ES-I3 (cell line): ENCODE results near the gene ALX4.

Experiments used
- H3K36me3 ChIP-seq: 2 replicates; pipeline ENCODE4 v1.6.1; 2013; ENCODE audit warnings: mild to moderate bottlenecking, low read length, control low read depth, moderate library complexity; ENCODE audit not compliant: insufficient read depth
- H3K4me1 ChIP-seq: 2 replicates; pipeline ENCODE4 v1.6.1; 2013; ENCODE audit warnings: mild to moderate bottlenecking, control low read depth, low read length; ENCODE audit not compliant: insufficient read depth
- H3K9ac ChIP-seq: 2 replicates; pipeline ENCODE4 v1.6.1; 2013; ENCODE audit warnings: low read depth, mild to moderate bottlenecking, low read length, moderate library complexity
- H3K9me3 ChIP-seq: 2 replicates; pipeline ENCODE4 v1.6.1; 2013; ENCODE audit warnings: mild to moderate bottlenecking, low read length, moderate library complexity; ENCODE audit not compliant: control insufficient read depth, insufficient read depth

The ALX4 gene

GRCh38 chr11:44228379-44228778, 81.6 kb downstream of the ALX4 start:
- Histone ChIP-seq H3K4me1 (no peaks in the 10 kb centered on the region), H3K9me3 (no peaks in the 10 kb centered on the region), H3K36me3 (no peaks in the 10 kb centered on the region; the same call in 1 of the 2 replicates), H3K9ac (no peak overlapping the region)

GRCh38 chr11:44226945-44227344, 83.0 kb downstream of the ALX4 start:
- Histone ChIP-seq H3K36me3 (no peaks in the 10 kb centered on the region; the same call in 1 of the 2 replicates), H3K9me3 (no peaks in the 10 kb centered on the region), H3K4me1 (no peaks in the 10 kb centered on the region), H3K9ac (no peak overlapping the region)

DNA sequence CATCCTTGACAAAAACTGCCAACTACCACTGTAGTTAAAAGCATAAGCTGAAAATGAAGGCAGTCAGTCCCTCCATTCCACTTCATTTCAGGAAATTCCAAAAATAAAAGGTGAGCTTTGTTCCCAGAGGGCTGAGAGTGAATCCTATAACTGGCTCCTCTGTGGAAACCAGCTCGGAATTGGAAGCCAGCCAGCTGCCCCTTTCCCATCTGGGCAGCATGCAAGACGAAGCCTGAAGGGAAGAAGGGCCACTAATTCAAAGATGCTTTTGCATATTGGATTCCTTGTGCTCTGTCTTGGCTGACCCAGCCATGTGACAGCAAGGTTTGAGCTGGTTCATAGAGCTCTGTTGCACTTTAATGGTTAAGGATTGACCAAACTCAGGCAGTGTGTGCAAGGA, 83.4 kb downstream of the ALX4 start:
- no peaks in the 10 kb centered on the region for H3K4me1 ChIP-seq
- no peak overlapping the region for H3K9ac ChIP-seq
- no peaks in the 10 kb centered on the region for H3K9me3 ChIP-seq
- no peaks in the 10 kb centered on the region; the same call in 1 of the 2 replicates for H3K36me3 ChIP-seq

DNA sequence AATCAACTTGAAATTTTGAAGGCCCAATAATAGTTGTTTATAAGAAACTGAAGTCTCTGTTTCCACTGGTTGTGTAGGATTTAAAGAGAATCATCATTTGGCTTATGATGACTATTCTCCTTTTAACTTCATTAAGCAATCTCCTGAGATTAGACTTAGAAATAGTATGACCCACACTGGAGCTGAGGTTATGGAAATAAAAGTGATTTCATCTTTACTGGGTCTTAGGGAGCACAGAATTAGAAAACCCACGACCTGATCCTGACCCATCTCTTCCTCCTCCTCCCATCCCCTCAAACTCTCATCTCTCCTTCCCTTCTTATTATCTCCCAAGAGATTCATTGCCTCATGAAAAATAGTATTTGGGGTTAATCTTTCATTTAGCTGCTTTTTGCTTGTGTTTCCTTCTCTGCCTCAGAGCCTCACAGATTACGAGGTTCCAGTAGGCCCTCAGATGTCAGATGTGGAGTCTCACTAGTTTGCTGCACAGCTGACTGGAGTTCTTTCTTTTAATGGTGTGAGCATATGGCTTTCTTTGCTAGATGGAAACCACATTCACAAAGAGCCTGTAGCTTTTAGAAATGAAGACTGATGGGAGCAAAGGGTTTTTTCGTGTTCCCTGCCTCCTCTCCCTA, 85.0 kb downstream of the ALX4 start:
- H3K9me3 ChIP-seq: no peaks in the 10 kb centered on the region
- no peaks in the 10 kb centered on the region; the same call in 1 of the 2 replicates for H3K4me1 ChIP-seq
- H3K36me3 ChIP-seq: no peaks in the 10 kb centered on the region; the same call in 1 of the 2 replicates
- H3K9ac ChIP-seq: no peak overlapping the region

- Histone ChIP-seq H3K9ac (no peak overlapping the region), H3K9me3 (no peaks in the 10 kb centered on the region), H3K36me3 (no peaks in the 10 kb centered on the region), H3K4me1 (no peaks in the 10 kb centered on the region; the same call in 1 of the 2 replicates)
These were observed 86.7 kb downstream of the ALX4 start for GRCh38 chr11:44223238-44223637.

GRCh38 chr11:44221992-44222391, 87.9 kb downstream of the ALX4 start:
- H3K36me3 ChIP-seq: no peaks in the 10 kb centered on the region
- no peaks in the 10 kb centered on the region; the same call in 1 of the 2 replicates for H3K4me1 ChIP-seq
- no peak overlapping the region for H3K9ac ChIP-seq
- H3K9me3 ChIP-seq: no peaks in the 10 kb centered on the region

DNA sequence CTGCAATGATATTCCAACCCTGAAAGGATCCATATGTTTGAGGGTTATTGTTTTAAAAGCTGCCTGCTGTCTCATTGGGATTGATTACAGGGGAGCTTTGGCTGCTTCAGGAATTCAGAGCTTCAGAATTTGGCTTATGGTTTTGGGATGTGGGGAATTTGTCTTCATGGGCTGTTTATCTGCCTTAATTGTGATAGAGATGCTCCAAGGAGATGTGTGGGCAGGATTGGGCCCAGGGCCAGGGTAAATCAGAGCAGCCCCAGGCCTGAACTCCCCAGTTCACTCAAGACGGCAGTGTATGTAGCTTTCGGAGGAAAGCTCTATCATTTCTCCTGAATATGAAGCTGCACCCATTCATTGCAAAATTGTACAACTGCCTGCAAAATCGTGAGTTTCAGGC, 88.5 kb downstream of the ALX4 start:
- Histone ChIP-seq H3K9ac (no peak overlapping the region), H3K4me1 (no peaks in the 10 kb centered on the region; the same call in 1 of the 2 replicates), H3K36me3 (no peaks in the 10 kb centered on the region), H3K9me3 (no peaks in the 10 kb centered on the region)

GRCh38 chr11:44219830-44220796, 89.8 kb downstream of the ALX4 start:
- H3K9ac ChIP-seq: no peak overlapping the region
- no peaks in the 10 kb centered on the region for H3K9me3 ChIP-seq
- H3K4me1 ChIP-seq: no peaks in the 10 kb centered on the region; the same call in 1 of the 2 replicates
- no peaks in the 10 kb centered on the region for H3K36me3 ChIP-seq

DNA sequence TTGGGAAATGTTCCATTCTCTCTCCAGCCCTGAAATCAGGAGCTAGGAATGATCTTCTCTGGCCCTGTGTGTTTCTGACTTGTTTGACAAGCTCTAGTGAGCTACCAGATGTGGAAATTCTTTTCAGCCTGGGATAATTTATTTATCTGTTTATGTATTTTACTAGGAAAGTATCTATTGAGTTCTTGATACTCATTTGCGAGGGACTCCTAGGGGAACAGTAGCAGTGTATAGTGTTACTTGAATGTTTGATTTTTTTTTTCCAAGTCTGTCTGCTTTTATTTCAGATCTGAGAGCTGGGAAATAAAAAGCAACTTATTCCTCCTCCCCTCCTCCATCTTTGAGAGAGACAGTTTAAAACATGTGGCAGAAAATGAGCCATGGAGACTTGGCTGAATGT, 92.5 kb downstream of the ALX4 start:
- Histone ChIP-seq H3K9me3 (no peaks in the 10 kb centered on the region; the same call in 1 of the 2 replicates), H3K4me1 (no peaks in the 10 kb centered on the region; the same call in 1 of the 2 replicates), H3K9ac (no peak overlapping the region)

DNA sequence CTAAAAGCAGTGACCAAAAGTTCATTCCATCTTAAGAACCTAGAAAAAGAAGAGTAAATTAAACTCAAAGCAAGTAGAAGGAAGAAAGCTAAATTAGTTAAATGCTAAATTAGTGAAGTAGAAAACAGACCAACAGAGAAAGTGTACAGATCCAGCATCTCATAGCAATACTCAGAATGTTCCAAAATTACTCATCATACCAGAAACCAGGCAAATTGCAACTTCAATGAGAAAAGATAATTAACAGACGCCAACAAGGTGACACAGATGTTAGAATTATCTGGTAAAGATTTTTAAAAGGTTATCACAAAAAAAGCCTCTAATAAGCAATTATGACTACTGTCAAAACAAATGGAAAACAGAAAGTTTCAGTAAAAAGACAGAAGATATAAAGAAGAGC, 96.8 kb downstream of the ALX4 start:
- no peak overlapping the region for H3K9ac ChIP-seq
- no peaks in the 10 kb centered on the region for H3K36me3 ChIP-seq
- H3K9me3 ChIP-seq: no peaks in the 10 kb centered on the region; the same call in 1 of the 2 replicates
- H3K4me1 ChIP-seq: no peaks in the 10 kb centered on the region

More for the DNA sequence above, 92.5 kb downstream of the ALX4 start:
- H3K36me3 ChIP-seq: no peaks in the 10 kb centered on the region

DNA sequence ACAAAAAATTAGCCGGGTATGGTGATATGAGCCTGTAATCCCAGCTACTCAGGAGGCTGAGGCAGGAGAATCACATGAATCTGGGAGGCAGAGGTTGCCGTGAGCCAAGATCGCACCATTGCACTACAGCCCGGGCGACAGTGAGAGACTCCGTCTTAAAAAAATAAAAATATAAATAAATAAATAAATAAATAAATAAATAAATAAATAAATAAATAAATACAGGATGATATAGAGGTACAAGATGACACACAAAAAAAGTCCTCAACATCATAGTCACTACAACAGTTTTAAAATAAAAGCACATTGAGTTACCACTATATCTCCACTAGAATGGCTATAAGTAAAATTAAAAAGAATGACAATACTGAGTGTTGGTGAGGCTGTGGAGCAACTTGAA, 97.8 kb downstream of the ALX4 start:
- no peak overlapping the region for H3K9ac ChIP-seq
- H3K4me1 ChIP-seq: no peaks in the 10 kb centered on the region
- H3K9me3 ChIP-seq: no peaks in the 10 kb centered on the region; the same call in 1 of the 2 replicates
- H3K36me3 ChIP-seq: no peaks in the 10 kb centered on the region
